ENCODE measurements around the gene RPS6KA2.

- TF ChIP-seq POLR2A (IDR thresholded peaks at IDR 0.05) = no peak
- no peak for TF ChIP-seq EP300 (IDR thresholded peaks at IDR 0.05)
- TF ChIP-seq CTCF (IDR thresholded peaks at IDR 0.05) = no peak
- no peak for TF ChIP-seq POLR2AphosphoS5 (IDR thresholded peaks at IDR 0.05)
These were observed 110.7 kb downstream of the RPS6KA2 start for GRCh38 chr6:166516251-166516884.

All from gastroesophageal sphincter (tissue), 3 donors.